Effector memory CD8-positive, alpha-beta T cell (primary cell): ENCODE results near the gene ABCA5.
A peak's percentile ranks its signal among the peaks of the same experiment; 100 is the strongest.
"Not testable (repeated sequence)": the region's sequence is repeated elsewhere in the genome, so short reads cannot be mapped to it uniquely, and the experiment has no call there.

Experiments used
- ATAC-seq: fragments of 150-1000 bp; cut with Tn5 transposase; replicated peaks from 2 replicates; pipeline ENCODE4 v1.10.0; 2021; ENCODE audit warnings: mild to moderate bottlenecking, moderate library complexity
- DNase-seq, 3 experiments: peaks; one replicate each; pipeline ENCODE4 v3.0.0; 2021
- H3K27ac Mint-ChIP-seq, 2 donors: one replicate each; pipeline ENCODE4 v1.8.0; 2022; ENCODE audit warnings: mild to moderate bottlenecking in 2 of 2, mixed read lengths in 2 of 2, moderate library complexity in 2 of 2
- H3K27me3 Mint-ChIP-seq, 2 donors: one replicate each; pipeline ENCODE4 v1.8.0; 2022; ENCODE audit warnings: mixed read lengths in 2 of 2
- H3K36me3 Mint-ChIP-seq: one replicate; pipeline ENCODE4 v1.8.0; 2022; ENCODE audit warnings: mild to moderate bottlenecking, moderate library complexity, mixed read lengths; ENCODE audit not compliant: insufficient read depth
- H3K4me1 Mint-ChIP-seq, 2 donors: one replicate each; pipeline ENCODE4 v1.8.0; 2022; ENCODE audit warnings: low read depth in 2 of 2, mixed read lengths in 2 of 2
- H3K4me3 Mint-ChIP-seq, 2 donors: one replicate each; pipeline ENCODE4 v1.8.0; 2022; ENCODE audit warnings: mild to moderate bottlenecking in 2 of 2, mixed read lengths in 2 of 2, moderate library complexity in 2 of 2
- H3K9me3 Mint-ChIP-seq, 2 donors: one replicate each; pipeline ENCODE4 v1.8.0; 2022; ENCODE audit warnings: mixed read lengths in 2 of 2

The ABCA5 gene

DNA sequence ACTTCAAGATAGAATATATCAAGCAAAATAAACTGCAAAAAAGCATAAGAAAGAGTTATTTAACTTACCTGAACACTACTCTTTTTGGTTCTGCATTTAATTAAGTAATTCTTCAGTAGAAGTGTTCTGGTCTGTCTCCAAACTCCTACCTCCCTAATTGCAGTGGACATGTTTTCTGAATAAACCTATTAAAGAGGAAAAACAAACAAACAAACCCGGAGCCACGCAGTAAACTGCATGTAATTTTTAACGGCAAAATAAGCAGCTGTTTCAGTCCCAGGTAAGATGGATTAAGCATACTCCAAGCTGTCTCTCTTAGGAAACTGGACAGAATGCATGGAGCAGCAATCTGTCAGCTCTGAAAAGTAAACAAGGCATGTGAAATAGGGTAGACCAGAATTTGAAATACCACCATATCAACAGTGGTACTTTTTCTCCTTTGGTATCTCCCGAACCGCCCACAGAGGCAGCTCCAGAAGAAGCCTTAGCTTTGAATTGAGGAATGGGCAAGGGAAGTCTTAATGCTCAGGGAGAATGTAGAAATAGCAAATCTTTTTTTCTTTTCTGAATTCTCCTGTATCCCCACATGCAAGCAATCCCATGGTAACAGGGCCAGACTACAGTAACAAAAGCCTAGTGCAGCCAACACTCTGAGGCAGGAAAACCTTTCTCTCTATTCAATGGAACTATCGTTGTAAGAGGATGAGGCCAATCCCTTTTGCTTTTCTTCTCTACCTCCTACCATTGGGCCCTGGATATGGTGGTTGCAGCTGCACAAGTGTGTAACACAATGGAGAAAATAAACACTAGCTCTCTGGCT lies 12.5 kb downstream of the ABCA5 start:
- Mint-ChIP-seq H3K9me3 (no peaks in the 10 kb centered on the region), H3K4me1 (peaks cover 3 to 10% of the 10 kb centered on the region in 2 donors), H3K4me3 (no peak overlapping the region), H3K27ac (no peak overlapping the region), H3K36me3 (peaks cover 11% of the 10 kb centered on the region), H3K27me3 (no peaks in the 10 kb centered on the region)
- DNase-seq (no peak), ATAC-seq (no peak)

DNA sequence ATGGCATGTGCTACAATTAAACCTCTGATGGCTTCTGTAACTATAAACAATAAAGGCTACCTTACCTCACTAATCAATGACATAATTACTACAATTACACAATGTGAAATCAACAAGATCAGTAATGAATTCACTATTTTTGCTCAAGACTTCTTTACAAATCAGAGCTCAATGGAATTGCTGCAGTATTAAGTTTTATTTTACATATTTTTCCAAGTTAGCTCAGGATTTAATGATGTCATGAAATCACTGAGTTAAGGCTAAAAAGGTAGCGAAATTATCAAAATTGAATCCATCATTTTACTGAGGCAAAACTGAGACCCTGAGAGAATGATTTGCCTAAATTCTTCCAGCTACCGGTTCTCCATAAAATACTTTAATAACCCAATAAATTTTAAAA lies 21.8 kb downstream of the ABCA5 start:
- Mint-ChIP-seq H3K4me3 (no peak overlapping the region), H3K27ac (no peak overlapping the region), H3K4me1 (no peaks in the 10 kb centered on the region), H3K36me3 (peaks cover 16% of the 10 kb centered on the region), H3K27me3 (no peaks in the 10 kb centered on the region), H3K9me3 (no peaks in the 10 kb centered on the region)
- DNase-seq (no peak), ATAC-seq (no peak)

DNA sequence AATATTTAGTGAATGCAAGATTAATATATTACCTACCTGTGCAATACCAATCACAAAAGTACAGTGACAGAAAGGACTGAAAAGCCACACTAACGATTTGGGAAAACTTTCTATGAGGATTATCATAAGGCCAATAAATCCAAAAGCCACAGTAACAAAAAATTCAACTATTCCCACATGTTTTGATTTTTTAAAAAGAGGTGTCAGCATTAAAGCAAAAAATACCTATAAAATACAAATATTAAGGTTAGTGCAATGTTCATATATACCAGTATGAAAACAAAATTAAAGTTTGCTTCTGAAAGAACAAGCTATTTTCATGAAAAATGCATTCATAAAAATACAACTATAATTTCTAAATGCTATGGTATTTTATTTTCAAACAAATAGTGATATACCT lies 24.3 kb downstream of the ABCA5 start:
- Mint-ChIP-seq H3K36me3 (peaks cover 7% of the 10 kb centered on the region), H3K4me3 (no peak overlapping the region), H3K4me1 (peaks cover 3 to 6% of the 10 kb centered on the region in 2 donors), H3K27me3 (no peaks in the 10 kb centered on the region), H3K9me3 (no peaks in the 10 kb centered on the region), H3K27ac (no peak overlapping the region)
- ATAC-seq (no peak), DNase-seq (no peak)

DNA sequence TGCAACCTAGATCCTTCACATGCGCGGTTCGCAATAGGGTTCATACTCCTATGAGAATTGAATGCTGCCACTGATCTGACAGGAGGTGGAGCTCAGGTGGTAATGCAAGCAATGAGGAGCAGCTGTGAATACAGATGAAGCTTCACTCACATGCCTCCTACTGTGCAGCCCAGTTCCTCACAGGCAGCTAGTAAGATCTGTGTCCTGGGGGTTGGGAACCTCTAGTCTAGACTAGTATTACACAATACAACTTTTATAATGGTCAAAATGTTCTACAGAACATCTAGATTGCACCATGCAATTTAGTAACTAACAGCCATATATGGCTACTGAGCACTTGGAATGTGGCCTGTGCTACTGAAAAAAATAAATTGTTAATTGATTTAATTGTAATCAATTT lies 26.7 kb downstream of the ABCA5 start:
- Mint-ChIP-seq H3K27ac (no peak overlapping the region), H3K4me3 (no peak overlapping the region), H3K4me1 (peaks cover 3 to 6% of the 10 kb centered on the region in 2 donors), H3K9me3 (no peaks in the 10 kb centered on the region), H3K36me3 (peaks cover 18% of the 10 kb centered on the region), H3K27me3 (no peaks in the 10 kb centered on the region)
- DNase-seq (no peak), ATAC-seq (no peak)

DNA sequence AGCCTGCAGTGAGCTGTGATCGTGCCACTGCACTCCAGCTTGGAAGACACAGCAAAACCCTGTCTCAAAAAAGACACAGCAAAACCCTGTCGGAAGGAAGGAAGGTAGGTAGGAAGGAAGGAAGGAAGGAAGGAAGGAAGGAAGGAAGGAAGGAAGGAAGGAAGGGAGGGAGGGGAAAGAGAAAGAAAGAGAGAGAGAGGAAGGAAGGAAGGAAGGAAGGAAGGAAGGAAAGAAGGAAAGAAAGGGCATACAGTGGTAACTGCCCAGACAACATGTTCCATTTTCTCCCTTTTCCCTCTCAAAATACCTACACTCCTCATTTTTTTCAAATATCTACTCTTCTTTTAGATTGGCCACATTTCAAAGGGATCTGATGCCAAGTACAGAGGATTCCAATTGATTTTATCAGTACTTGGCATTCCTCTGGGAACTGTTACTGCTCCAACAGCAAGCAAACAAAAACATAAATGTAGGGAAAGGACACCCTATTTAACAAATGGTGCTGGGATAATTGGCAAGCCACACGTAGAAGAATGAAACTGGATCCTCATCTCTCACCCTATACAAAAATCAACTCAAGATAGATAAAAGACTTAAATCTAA lies 28.7 kb downstream of the ABCA5 start:
- peak overlapping the region in 1 of 2 donors; percentile 57 for H3K27ac Mint-ChIP-seq
- H3K36me3 Mint-ChIP-seq = peaks cover 18% of the 10 kb centered on the region
- not testable (repeated sequence) for H3K4me1 Mint-ChIP-seq, ATAC-seq, H3K4me3 Mint-ChIP-seq, H3K27me3 Mint-ChIP-seq, H3K9me3 Mint-ChIP-seq, DNase-seq

DNA sequence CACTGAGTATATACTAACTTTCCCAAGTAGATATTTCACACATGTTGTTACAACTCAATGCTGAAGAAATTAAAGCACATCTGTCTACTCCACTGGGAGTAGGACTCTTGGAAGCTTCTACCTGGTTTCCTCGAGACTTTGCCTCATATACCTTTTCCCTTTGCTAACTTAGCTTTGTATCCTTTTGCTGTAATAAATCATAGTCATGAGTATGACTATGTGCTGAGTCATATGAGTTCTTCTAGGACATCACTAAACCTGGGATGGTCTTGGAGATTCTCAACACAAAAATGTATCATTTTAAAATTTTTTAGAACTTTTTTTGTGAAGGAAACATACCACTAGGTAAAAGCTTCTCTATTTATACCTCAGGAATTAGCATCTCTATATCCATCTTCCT lies 39.8 kb downstream of the ABCA5 start:
- Mint-ChIP-seq H3K27me3 (no peaks in the 10 kb centered on the region), H3K4me1 (no peaks in the 10 kb centered on the region), H3K9me3 (no peaks in the 10 kb centered on the region), H3K27ac (no peak overlapping the region), H3K4me3 (no peak overlapping the region), H3K36me3 (peaks cover 34% of the 10 kb centered on the region)
- ATAC-seq (no peak), DNase-seq (no peak)

DNA sequence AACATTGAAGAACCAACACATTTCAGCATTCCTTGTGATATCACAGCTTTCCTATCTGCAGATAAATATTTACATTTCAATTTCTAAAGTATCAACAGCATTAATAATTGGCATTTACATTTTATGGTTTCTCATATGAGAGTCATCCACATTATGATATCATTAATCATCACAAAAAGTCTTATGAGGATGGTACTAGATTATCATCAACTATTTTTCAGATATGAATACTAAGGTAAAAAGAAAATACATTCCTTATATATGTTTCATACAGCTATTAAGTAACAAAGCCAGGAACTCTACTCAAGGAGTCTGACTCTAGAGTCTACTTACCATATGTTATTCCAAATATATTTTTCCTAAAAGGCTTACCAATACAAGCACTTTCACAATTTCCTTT lies 40.7 kb downstream of the ABCA5 start:
- Mint-ChIP-seq H3K4me3 (no peak overlapping the region), H3K4me1 (no peaks in the 10 kb centered on the region), H3K36me3 (peaks cover 32% of the 10 kb centered on the region), H3K27me3 (no peaks in the 10 kb centered on the region), H3K27ac (no peak overlapping the region), H3K9me3 (no peaks in the 10 kb centered on the region)
- ATAC-seq = no peak
- no peak for DNase-seq

DNA sequence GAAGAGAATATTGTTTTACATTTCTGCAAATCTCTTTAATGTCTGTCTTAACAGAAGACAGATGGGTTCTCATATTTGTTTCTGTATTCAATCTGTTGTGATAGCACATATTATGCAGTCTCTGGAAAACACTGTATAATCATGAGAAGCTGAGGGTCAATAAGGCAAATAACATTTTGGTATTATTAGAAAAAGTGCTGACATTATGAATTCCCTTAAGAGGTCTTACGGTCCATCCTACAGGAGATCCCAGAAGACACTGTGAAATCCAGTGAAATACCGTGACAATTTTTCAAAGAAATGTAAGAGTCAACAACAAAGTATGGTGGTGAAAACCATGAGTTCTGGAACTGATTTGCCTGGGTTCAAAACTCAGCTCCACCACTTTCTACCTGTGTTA lies 42.3 kb downstream of the ABCA5 start:
- ATAC-seq (no peak), DNase-seq (no peak)
- Mint-ChIP-seq H3K27me3 (no peaks in the 10 kb centered on the region), H3K27ac (no peak overlapping the region), H3K4me1 (no peaks in the 10 kb centered on the region), H3K9me3 (no peaks in the 10 kb centered on the region), H3K36me3 (peaks cover 22% of the 10 kb centered on the region), H3K4me3 (no peak overlapping the region)

DNA sequence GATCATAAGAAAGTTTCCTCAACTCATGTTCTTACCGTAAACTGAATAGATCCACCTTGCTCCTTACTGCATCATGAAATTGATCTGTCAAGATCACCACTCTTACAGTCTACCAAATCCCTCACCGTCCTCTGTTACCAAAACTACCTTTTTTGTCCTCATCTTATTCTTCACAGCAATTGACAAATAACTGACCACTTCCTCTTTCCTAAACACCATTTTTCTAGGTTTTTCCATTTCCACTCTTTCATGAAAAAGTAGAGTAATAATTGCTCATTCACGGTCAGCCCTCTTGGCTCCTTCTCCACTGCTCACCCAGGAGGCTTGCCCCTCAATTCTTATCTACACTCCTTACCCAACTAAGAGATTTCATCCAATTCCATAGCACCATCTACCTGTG lies 44.9 kb downstream of the ABCA5 start:
- Mint-ChIP-seq H3K9me3 (no peaks in the 10 kb centered on the region), H3K4me1 (no peaks in the 10 kb centered on the region), H3K27ac (no peak overlapping the region), H3K36me3 (peaks cover 14% of the 10 kb centered on the region), H3K27me3 (no peaks in the 10 kb centered on the region), H3K4me3 (no peak overlapping the region)
- DNase-seq (no peak), ATAC-seq (no peak)

DNA sequence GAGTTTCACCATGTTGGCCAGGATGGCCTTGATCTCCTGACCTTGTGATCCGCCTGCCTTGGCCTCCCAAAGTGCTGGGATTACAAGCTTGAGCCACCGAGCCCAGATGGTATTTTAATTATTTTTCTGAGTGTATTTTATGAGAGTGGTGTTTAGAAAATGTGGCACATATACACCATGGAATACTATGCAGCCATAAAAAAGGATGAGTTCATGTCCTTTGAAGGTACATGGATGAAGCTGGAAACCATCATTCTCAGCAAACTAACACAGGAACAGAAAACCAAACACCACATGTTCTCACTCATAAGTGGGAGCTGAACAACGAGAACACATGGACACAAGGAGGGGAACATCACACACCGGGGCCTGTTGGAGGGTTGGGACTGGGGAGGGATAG lies 50.7 kb downstream of the ABCA5 start:
- H3K4me1 Mint-ChIP-seq, DNase-seq, H3K27me3 Mint-ChIP-seq, H3K27ac Mint-ChIP-seq, H3K9me3 Mint-ChIP-seq, H3K4me3 Mint-ChIP-seq, ATAC-seq, H3K36me3 Mint-ChIP-seq: not testable (repeated sequence)

DNA sequence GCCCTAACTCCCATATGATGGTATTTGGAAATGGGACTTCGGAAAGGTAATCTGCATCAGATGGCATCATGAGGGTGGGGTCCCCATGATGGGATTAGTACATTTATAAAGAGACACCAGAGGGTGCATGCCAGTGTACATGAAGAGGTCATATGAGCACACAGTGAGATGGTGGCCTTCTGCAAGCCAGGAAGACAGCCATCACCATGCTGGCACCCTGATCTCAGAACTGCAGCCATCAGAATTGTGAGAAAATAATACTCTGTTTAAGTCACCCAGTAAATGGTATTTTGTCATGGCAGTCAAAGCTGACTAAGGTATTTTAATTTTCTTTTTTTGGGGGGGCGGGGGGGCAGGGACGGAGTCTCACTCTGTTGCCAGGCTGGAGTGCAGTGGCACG lies 51.2 kb downstream of the ABCA5 start:
- Mint-ChIP-seq H3K27ac (no peak overlapping the region), H3K4me3 (no peak overlapping the region), H3K9me3 (no peaks in the 10 kb centered on the region), H3K36me3 (peaks cover 9% of the 10 kb centered on the region), H3K27me3 (no peaks in the 10 kb centered on the region), H3K4me1 (no peaks in the 10 kb centered on the region)
- DNase-seq (no peak), ATAC-seq (no peak)

DNA sequence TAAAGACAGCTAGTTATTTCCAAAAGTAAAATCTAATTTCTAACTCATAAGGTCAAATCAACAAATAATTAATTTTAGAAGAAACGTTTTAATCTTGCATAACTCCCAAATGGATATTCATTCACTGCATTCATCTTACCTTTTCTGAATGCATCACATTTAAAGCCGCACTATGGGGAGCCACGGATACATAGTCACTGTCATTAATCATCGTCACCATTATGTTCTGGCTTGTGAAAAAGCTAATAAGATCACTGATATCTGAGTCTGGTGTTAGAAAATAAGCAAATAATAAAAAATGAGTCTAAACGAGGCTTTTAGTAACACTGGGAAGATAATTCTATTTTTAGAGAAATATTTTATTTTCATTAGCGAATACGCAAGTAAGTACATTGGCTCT lies 55.9 kb downstream of the ABCA5 start:
- DNase-seq (no peak), ATAC-seq (no peak)
- no peak overlapping the region for H3K4me3 Mint-ChIP-seq
- H3K27me3 Mint-ChIP-seq = no peaks in the 10 kb centered on the region
- no peaks in the 10 kb centered on the region for H3K9me3 Mint-ChIP-seq
- H3K27ac Mint-ChIP-seq = no peak overlapping the region
- H3K36me3 Mint-ChIP-seq = peaks cover 9% of the 10 kb centered on the region
- H3K4me1 Mint-ChIP-seq = no peaks in the 10 kb centered on the region

DNA sequence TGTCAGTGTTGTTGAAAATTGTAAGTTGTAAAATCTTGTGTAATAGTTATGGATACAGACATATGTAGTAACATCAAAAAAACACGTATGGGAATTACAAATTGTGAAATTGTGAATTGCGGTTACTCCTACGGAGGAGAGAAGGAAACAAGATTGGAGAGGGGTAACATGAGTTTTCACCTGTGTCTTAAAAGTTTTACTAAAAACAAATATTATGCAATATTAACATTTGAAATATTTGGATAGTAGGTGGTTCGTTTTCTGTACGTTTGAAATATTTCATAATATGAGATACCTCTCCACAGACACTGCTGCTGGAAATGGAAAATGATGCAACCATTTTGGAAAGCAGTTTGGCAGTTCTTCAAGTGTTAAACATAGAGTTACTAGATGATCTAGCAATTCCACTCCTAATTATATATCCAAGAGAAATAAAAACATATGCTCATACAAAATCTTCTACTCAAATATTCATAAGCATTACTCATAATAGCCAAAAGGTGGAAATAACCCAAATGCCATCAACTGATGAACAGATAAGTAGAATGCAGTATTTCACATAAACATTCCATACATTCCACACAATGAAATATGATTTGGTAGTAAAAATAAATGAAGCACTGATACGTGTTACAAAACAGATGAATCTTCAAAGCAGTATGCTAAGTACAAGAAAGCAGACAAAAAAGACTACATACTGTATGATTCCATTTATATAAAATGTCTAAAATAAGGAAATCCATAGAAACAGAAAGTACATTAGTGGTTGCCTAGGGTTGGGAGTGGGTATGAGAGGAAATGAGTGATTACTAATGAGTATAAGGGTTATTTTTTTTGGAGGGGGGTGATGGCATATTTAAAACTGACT lies 57.6 kb downstream of the ABCA5 start:
- H3K4me3 Mint-ChIP-seq = no peak overlapping the region
- H3K27me3 Mint-ChIP-seq = no peaks in the 10 kb centered on the region
- DNase-seq (no peak), ATAC-seq (no peak)
- H3K9me3 Mint-ChIP-seq = no peaks in the 10 kb centered on the region
- no peak overlapping the region for H3K27ac Mint-ChIP-seq
- no peaks in the 10 kb centered on the region for H3K4me1 Mint-ChIP-seq
- H3K36me3 Mint-ChIP-seq = peaks cover 4% of the 10 kb centered on the region
